Hematopoietic multipotent progenitor cell treated with erythropoietin and hydrocortisone succinate and interleukin-3 and kit ligand, for 4 days (in vitro differentiated cells): ENCODE results near the gene ITPRIPL1.
"Not testable (repeated sequence)": the region's sequence is repeated elsewhere in the genome, so short reads cannot be mapped to it uniquely, and the experiment has no call there.

Experiments used
- DNase-seq: peaks from one replicate; pipeline ENCODE4 v3.0.0-alpha.2; 2015

The ITPRIPL1 gene

DNA sequence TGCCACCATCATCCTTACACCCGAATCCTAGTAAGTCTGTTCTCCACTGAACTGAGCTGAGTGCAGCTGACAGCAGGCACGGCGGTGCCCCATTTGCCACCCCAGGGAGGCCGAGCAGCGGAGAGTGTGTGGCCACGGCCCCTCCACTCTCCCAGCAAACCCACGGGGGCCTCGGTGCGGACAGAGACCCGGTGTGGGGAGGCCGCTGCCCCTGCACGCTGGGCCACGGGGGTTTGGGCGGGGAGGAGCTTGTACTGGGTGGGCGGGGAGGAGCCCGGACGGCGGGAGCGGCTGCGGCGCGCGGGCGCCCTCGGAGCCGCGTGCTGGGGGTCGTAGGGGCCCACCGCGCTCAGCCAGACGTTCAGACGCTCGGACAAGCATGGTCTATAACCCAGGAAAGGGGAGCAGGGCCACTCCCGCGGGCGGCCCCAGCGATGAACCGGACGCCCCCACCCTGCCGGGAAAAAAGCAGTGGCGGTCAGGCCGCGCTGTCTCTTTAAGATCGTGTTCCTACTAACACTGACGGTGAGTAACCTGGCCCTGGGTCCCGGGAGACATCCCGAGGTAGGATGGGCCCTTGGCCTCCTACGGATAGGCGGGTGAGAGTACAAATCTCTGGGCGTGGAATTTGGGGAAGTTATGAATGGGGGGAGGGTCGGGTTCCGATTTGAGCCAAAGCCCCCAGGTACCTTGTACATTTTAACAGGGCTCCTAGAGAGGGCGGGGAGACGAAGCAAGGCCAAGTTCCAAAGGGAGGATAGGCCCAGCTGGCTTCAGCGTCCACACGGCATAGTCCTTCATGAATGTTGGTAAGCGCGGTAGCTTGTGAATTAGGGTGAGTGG, at the start of gene ITPRIPL1:
ITPRIPL1 (plus strand) TSS at position 277 of the 843 bp plus-strand sequence; CDS start at position 800, 523 bp downstream.
- peak; percentile 63 for DNase-seq

DNA sequence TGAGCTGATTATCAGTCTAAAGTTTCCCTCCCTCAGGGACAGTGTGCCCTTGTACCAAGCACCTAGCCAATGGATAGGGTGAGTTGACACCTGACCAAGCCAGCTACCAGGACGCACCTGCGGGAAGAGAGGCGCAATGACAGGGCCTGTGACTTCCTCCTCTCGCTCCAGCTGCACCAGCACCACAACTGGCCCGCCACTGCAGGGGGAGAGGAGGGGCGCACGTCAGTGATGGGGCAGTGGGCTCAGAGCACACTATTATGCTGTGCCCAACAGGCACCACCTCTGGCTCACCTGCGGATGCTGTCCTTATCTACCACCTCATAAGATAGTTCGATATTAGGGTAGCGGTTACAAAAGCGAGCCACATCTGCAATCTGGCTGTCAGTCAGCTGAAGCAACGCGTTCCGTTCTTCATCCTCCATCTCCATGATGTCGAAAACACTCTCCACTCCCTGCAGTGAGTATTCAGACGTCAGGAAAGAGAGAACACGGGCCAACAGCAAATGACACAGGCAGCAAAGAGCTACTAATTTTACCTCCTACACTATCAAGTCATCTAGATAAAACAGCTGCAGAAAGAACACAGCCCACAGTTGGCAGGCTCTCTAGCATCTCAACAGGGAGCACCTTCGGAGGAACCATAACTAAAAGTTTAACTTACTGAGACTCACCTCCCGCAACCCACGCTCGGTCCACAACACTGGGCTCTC, 48.2 kb upstream of the ITPRIPL1 start:
- DNase-seq, result no peak

GRCh38 chr2:96287273-96287856, 37.8 kb upstream of the ITPRIPL1 start:
- no peak for DNase-seq

- no peak for DNase-seq
Observed at GRCh38 chr2:96291751-96292150, 33.4 kb upstream of the ITPRIPL1 start.

DNA sequence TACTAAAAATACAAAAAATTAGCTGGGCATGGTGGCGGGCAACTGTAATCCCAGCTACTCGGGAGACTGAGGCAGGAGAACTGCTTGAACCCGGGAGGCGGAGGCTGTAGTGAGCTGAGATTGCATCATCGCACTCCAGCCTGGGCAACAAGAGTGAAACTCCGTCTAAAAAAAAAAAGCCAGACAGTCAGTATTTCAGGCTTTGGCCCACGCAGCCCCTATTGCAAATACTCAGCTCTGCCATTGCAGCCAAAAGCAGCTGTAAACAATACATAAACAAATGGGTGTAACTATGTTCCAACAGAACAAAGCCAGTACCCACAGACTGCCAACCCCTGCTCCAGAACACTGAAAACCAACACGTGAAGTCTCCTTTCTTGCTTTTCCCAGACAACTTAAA, 30.8 kb upstream of the ITPRIPL1 start:
- not testable (repeated sequence) for DNase-seq

- DNase-seq, result no peak
Observed at GRCh38 chr2:96296925-96297324, 28.2 kb upstream of the ITPRIPL1 start.

- peak; percentile 35 for DNase-seq
Observed at GRCh38 chr2:96301865-96302264, 23.3 kb upstream of the ITPRIPL1 start.

DNA sequence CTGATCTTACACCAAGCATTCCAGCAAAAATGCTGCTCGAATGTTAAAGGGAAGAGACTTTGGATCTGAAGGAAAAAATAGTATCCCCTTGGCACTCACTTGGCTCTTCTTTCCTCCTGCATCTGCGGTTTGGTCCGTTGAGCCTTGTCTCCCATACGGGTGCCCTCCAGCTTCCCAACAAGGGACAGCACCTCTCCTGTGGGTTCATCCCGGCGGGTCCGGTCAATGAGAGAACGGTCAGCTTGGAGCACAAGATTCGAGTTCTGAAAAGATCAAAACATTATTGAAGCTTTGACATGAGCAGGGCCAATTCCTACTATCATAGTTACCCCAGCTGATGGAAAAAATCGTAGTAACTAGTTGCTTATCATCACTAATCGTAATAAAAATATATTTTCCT, 20.5 kb upstream of the ITPRIPL1 start:
- no peak for DNase-seq

GRCh38 chr2:96305091-96305978, 19.8 kb upstream of the ITPRIPL1 start, which contains the start of gene SNRNP200:
SNRNP200 (minus strand) TSS chr2:96305546; CDS start chr2:96305437, 109 bp downstream.
- peak; percentile 96 for DNase-seq

DNA sequence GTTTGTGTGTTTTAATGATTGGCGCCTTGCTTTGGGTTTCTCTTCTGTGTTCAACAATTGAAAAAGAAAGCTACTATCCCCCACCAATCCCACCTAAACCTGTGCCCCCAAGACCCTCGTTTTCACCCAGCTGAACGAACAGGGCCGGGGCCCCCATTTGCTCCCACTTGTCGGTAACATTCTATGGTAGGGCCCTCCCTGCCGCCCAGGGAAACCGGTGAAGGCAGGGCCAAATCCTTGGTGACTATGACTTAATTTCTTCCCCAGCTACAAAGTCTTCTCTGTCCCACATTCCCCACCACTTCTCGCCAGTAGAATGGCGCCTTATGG, 19.2 kb upstream of the ITPRIPL1 start:
- no peak for DNase-seq

- no peak for DNase-seq
Observed at GRCh38 chr2:96306370-96306769, 18.7 kb upstream of the ITPRIPL1 start.

GRCh38 chr2:96308248-96308647, 16.9 kb upstream of the ITPRIPL1 start:
- peak; percentile 23 for DNase-seq

GRCh38 chr2:96315005-96315399, 10.1 kb upstream of the ITPRIPL1 start:
- no peak for DNase-seq

- peak; percentile 58 for DNase-seq
Observed at GRCh38 chr2:96315400-96316071, 9.6 kb upstream of the ITPRIPL1 start.

- DNase-seq, result no peak
Observed at GRCh38 chr2:96316999-96317398, 8.1 kb upstream of the ITPRIPL1 start.

GRCh38 chr2:96317584-96317997, 7.5 kb upstream of the ITPRIPL1 start:
- no peak for DNase-seq

GRCh38 chr2:96318723-96319122, 6.4 kb upstream of the ITPRIPL1 start:
- no peak for DNase-seq

DNA sequence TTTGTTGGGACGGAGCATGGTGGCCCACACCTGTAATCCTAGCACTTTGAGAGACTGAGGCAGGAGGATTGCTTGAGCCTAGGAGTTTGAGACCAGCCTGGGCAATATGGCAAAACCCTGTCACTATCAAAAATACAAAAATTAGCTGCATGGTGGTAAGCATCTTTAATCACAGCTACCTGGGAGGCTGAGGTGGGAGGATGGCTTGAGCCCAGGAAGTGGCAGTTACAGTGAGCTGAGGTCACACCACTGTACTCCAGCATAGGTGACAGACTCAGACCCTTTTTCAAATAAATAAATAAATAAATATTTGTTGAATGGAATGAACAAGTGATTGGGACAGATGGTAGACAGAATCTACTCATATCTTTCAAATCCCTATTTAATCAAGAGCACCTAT, 5.7 kb upstream of the ITPRIPL1 start:
- no peak for DNase-seq

DNA sequence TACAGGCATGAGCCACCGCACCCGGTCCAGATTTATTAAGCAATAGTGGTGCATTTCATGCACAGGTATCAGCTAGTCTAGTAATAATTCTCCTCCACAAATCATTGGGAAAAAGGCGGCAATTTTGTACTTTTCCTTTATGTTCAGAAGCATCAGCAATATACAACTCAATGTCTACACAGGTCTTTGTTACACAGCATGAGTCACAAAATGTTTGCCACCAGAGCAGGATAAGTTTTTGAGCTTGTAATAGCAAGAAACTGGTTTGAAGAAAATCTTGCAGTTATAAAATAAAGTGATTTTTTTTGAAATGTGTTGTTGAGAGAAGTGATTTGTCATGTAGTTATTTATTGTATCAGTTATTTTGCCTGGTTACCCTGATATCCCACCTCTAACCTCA, 4.8 kb upstream of the ITPRIPL1 start:
- DNase-seq, result no peak

GRCh38 chr2:96320728-96321622, 4.1 kb upstream of the ITPRIPL1 start:
- peak; percentile 68 for DNase-seq

GRCh38 chr2:96323849-96324248, 1.3 kb upstream of the ITPRIPL1 start:
- no peak for DNase-seq
